ENCODE data around the gene APRT.
A peak's percentile ranks its signal among the peaks of the same experiment; 100 is the strongest.

Gene APRT

DNA sequence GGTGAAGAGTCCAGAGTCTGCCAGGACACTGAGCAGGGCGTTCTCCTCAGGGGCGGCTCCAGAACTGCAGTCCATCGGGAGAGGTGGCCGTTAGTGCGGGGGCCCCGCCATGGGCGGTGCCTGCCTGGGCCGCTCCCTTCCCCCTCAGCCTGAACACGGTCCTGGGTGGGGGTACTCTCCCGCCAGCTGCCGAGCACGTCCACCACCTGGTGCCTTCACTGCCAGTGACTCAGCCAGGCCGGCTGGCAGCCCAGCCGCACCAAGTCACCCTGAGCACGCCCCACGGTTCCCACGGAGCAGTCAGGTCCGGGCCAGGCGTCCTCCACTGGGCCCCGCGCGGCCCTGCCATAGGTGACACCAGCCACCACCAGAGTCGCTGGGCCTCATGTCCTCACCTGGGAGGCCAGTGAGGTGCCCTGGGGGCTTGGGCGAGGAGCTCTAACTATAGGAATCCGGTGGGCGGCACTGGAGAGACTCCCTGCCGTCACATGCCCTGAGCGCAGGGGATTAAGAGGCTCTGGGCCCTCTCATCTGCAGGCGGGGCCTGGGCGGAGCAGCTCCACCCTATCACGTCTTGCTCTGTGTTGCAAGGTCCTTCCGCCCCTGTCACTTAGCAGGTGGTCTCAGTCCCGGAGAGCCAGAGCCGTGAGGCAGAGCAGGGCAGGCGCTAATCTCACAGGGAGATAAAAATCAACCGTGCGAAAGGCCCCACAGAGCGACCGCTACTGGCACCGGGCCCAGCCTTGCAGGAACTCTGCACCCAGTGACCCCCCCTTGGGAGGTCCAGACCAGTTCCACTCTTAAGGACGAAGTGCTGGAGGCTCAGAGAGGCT, 41.1 kb downstream of the APRT start:
- DNase-seq: peak in 1 of 2 donors; percentile 32

GRCh38 chr16:88769617-88770460, 41.9 kb downstream of the APRT start:
- no peak for DNase-seq

DNA sequence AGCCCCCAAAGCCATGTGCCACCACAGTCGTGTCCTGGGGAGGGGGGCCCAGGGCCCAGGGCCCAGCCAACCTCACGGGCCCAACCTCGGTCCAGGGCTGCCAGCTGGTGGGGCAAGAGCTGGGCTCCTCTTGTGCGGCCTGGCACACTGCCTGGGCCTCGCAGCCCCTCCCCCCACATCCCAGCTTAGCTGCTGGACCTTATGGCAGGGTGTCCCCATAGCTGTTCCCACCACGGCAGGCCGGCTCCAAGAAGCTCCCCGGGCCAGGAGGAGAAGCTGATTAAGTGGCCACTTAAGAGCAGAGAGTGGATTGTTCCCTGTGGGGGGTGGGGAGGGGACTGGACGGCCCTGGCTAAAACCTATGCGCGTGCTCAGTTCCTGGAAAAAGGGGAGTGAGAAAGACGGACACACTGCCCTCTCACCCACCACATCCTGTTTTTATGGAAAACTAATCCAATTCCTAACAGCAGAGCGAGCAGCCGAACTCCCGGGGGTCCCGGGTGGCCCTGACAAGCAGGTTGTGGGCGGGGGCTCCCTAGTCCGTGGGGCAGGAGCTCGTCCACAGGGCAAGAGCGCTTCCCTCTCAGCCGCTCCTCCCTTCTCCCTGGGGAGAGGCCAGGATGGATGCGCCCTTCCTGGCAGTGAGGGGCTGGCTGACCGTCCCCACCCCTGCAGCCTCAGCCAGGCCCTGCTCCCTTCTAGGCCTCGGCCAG, 43.5 kb downstream of the APRT start:
- no peak for DNase-seq

GRCh38 chr16:88767546-88768070, 44.1 kb downstream of the APRT start:
- DNase-seq: no peak

- no peak for DNase-seq
Measured at GRCh38 chr16:88766975-88767374, 44.8 kb downstream of the APRT start.

GRCh38 chr16:88764913-88765349, 46.8 kb downstream of the APRT start:
- DNase-seq: no peak

GRCh38 chr16:88764080-88764479, 47.6 kb downstream of the APRT start:
- DNase-seq: no peak

DNA sequence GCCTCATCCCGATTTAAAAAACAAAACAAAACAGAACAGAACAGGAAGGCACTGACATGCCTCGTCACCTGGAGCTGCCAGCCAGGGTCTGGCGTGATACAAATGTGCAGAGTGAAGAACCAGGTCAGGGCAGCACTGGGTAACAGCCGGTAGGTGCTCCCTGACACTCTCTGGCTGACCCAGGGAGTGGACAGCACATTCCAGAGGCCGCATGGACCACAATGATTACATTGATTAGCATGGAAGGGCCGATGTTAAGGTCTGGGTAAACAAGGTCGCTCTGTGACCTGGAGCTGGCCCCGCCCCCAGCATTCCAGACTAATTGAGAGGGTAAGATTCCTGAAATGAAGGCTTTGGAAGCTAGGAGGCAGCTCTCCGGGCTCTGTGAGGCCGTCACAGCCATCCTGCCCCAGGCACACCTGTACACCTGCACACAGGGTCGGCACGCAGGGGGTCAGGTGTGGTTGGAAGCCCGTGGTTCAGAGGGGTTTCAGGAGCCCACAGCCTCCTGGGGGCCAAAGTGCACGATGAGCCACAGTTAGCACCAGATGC, 48.1 kb downstream of the APRT start:
- no peak for DNase-seq

DNA sequence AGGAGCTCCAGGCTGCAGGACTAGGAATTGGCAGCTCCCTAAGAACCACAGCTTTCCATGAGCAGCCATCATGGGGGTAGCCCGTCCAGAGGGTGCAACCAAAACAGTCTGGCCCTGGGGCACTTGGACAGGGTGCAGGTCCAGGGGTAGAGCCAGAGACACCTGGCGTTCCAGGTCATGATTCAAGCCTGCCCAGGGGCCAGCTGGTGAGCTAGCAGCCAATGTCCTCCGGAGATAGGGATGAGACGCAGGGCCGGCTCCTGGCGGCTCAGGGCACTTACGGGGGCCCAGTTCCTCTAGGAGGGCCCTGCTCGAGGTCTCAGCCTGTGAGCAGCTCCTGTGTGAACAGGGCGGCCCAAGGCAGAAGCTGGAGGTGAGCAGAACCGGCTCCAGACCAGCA, 48.8 kb downstream of the APRT start:
- no peak for DNase-seq

- DNase-seq: no peak
Measured at GRCh38 chr16:88762258-88762870, 49.4 kb downstream of the APRT start.

- DNase-seq: no peak
Measured at GRCh38 chr16:88761830-88762229, 49.9 kb downstream of the APRT start.

GRCh38 chr16:88761143-88761534, 50.6 kb downstream of the APRT start:
- DNase-seq: no peak

DNA sequence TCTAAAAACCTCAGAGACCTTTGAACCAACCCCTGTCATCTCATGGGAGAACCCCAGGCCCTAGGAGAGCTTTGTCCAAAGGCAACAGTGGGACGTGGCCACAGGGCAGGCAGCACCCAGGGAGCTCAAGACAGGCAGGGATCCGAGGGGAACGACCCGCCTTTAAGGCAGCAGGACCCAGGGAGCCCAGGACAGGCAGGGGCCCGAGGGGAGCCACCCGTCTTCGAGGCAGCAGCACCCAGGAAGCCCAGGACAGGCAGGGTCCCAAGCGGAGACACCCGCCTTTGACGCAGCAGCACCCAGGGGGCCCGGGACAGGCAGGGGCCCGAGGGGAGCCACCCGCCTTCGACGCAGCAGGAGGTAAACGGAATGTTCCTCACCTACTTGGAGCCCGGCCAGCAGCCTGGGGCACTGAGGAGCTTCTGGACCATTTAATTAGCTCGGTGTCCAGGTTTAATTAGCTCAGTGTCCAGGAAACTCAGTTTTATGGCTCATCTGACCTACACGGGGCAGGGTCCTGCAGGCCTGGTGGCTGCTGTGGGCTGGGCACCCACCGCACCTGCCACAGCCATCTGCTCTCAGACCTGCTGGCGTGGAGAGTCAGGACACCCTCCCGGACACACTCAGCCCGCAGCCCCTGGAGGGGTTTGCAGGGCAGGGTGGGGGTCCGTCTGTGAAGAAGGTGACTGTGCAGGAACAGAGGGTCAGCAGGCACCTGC, 51.1 kb downstream of the APRT start:
- DNase-seq: no peak

DNA sequence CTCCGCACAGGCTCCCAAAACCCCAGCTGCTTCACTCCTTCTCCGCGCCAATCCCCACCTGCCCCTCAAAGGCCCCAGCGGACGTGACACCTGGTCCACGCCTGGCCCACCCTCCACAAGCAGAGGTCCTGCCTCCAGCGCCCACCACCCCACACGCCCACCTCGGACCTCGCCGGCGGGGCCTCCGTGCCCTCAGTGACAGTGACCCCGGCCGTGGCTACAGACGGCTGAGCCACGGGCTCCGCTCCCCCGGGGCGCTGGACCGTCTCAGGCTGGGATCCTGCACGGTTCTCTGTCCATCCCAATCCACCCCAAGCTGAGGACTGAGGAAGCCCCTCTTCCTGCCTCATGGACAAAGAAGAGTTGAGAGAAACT, 51.8 kb downstream of the APRT start:
- no peak for DNase-seq
